Fibroblast of skin of left biceps (primary cell): ENCODE measurements around the gene PLPPR1.
"Not testable (repeated sequence)": the region's sequence is repeated elsewhere in the genome, so short reads cannot be mapped to it uniquely, and the experiment has no call there.

Experiments
- DNase-seq, 2 experiments: peaks; one replicate each; pipeline ENCODE4 v3.0.0-alpha.2; 2013; ENCODE audit warnings: low read depth in 2 of 2

PLPPR1 gene

GRCh38 chr9:101291043-101291442 lies 262.5 kb downstream of the PLPPR1 start:
- DNase-seq = not testable (repeated sequence)

- no peak for DNase-seq
Measured at GRCh38 chr9:101299901-101300300, 271.4 kb downstream of the PLPPR1 start.

GRCh38 chr9:101307051-101307450 lies 278.5 kb downstream of the PLPPR1 start:
- DNase-seq = no peak

GRCh38 chr9:101307524-101308213 lies 279.1 kb downstream of the PLPPR1 start:
- DNase-seq = no peak

- DNase-seq = no peak
Measured at GRCh38 chr9:101309139-101309538, 280.6 kb downstream of the PLPPR1 start.

- DNase-seq = no peak
Measured at GRCh38 chr9:101311191-101311590, 282.7 kb downstream of the PLPPR1 start.

GRCh38 chr9:101311758-101312420 lies 283.4 kb downstream of the PLPPR1 start:
- DNase-seq = peak; percentile 39 to 49

- no peak for DNase-seq
Measured at GRCh38 chr9:101312661-101313060, 284.1 kb downstream of the PLPPR1 start.

- DNase-seq = no peak
Measured at GRCh38 chr9:101315112-101315450, 286.6 kb downstream of the PLPPR1 start.

GRCh38 chr9:101317735-101318134 lies 289.2 kb downstream of the PLPPR1 start:
- DNase-seq = no peak

GRCh38 chr9:101323129-101323528 lies 294.6 kb downstream of the PLPPR1 start:
- no peak for DNase-seq

GRCh38 chr9:101324245-101324804 lies 295.8 kb downstream of the PLPPR1 start:
- no peak for DNase-seq

- DNase-seq = no peak
Measured at GRCh38 chr9:101325053-101325452, 296.5 kb downstream of the PLPPR1 start.

- no peak for DNase-seq
Measured at GRCh38 chr9:101326035-101326434, 297.5 kb downstream of the PLPPR1 start.

- DNase-seq = no peak
Measured at GRCh38 chr9:101326501-101326900, 298.0 kb downstream of the PLPPR1 start.

- not testable (repeated sequence) for DNase-seq
Measured at GRCh38 chr9:101327422-101327909, 298.9 kb downstream of the PLPPR1 start.

- DNase-seq = no peak
Measured at GRCh38 chr9:101332362-101332761, 303.8 kb downstream of the PLPPR1 start.

- no peak for DNase-seq
Measured at GRCh38 chr9:101333490-101333889, 305.0 kb downstream of the PLPPR1 start.

- no peak for DNase-seq
Measured at GRCh38 chr9:101333926-101334702, 305.6 kb downstream of the PLPPR1 start.

GRCh38 chr9:101336091-101336490 lies 307.6 kb downstream of the PLPPR1 start:
- DNase-seq = no peak

GRCh38 chr9:101337237-101337636 lies 308.7 kb downstream of the PLPPR1 start:
- no peak for DNase-seq

GRCh38 chr9:101341958-101342357 lies 313.4 kb downstream of the PLPPR1 start:
- no peak for DNase-seq
